HG03045 (cell line): ENCODE data around the gene WFDC6.

Source experiments
- ATAC-seq: cut with Tn5 transposase; IDR thresholded peaks from one replicate; pipeline ENCODE4 v1.9.1; 2021; ENCODE audit warnings: mild to moderate bottlenecking, moderate library complexity; ENCODE audit not compliant: unreplicated experiment

WFDC6 gene

DNA sequence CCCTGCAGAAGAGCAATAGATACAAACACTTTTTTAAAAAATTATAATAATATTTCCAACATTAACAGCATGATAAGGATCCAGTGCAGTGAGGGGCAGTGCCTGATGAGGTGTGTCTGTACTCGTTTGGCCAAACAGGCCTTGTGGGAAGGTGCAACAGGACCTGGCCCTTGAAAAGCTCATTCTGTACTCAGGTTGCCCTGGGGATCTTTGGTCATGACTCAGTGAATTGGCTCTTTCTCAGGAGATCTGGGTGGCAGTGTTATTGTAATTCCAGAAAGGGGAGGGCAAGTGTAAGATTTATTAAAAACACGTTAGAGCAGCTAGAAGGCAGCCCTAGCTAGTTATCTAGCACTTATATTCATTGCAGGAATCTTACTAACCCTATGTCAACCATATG lies 21.0 kb downstream of the WFDC6 start:
- no peak for ATAC-seq

- no peak for ATAC-seq
Measured at GRCh38 chr20:45515147-45515913, 24.0 kb downstream of the WFDC6 start, which contains the start of gene SPINT3. SPINT3 (minus strand) TSS chr20:45515622; CDS start chr20:45515608, 14 bp downstream.

GRCh38 chr20:45510242-45510862 lies 28.9 kb downstream of the WFDC6 start:
- no peak for ATAC-seq

- ATAC-seq: no peak
Measured at GRCh38 chr20:45509091-45509490, 30.2 kb downstream of the WFDC6 start.

- no peak for ATAC-seq
Measured at GRCh38 chr20:45508068-45508886, 31.0 kb downstream of the WFDC6 start.

DNA sequence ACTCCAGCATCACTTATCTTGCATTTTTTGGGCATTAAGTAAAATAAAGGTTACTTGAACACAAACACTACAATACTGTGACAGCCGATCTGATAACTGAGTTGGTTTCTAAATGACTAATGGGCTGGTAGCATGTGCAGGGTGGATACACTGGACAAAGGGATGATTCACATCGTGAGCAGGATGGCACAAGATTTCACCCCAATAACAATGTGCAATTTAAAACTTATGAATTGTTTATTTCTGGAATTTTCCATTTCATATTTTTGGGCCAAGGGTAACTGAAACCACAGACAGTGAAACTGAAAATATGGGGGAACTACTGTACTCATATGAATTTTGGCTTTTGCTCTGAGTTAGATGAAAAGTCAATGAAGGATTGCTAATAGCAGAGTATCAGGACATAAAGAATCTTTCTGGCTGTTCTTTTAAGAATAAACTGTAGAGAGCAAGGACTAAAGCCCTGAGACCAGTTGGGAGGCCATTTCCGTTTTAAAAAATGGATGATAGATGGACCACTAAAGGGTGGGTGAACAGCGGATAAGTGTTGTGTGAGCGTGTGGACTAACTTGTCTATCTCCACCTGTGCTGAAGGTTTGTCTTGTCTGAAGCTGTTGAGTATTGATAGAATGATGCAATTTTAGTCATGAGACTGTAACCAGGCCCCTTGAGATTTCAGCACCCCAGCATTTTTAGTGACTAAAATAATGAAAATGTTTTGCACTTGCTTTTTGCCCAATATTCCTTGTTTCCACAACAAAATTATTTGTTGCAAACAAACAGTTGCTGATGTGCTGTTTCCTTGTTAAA lies 32.1 kb downstream of the WFDC6 start:
- no peak for ATAC-seq

- no peak for ATAC-seq
Measured at GRCh38 chr20:45506398-45506797, 32.9 kb downstream of the WFDC6 start.

DNA sequence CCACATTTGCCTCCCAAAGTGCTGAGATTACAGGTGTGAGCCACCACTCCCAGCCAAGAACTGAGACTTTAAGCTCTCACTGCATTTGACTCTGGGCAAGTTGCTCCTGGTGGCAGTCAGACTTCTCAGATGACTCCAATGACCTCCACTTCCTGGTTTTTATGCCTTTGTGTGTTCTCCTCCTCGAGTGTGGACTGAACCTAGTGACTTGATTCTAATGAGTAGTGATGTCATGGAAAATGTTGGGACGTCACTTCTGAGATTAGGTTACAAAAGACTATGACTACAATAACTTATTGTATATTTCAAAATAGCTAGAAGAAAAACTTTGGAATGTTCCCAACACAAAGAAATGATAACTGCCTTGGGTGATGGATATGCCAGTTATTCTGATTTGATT lies 35.9 kb downstream of the WFDC6 start:
- ATAC-seq: no peak

- no peak for ATAC-seq
Measured at GRCh38 chr20:45502561-45502960, 36.7 kb downstream of the WFDC6 start.

GRCh38 chr20:45501600-45501999 lies 37.7 kb downstream of the WFDC6 start:
- no peak for ATAC-seq

DNA sequence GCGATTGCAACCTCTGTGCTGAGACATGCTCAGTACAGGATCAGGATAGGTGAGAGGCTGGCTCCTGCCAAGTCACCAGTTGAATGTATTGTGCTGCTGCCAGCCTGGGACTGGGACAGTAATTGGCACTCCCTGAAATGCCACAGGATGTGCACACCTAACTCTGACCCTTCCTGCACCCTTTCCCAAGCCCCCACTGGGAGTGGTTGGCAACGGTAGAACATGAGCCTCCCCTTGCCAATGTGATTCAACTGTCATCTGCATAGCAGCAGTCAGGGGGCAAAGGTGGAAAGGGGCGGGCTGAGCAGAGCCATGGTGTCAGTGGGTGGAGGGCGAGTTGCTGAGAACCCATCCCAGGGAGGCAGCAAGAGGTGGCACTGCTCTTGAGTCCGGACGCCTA lies 39.3 kb downstream of the WFDC6 start:
- no peak for ATAC-seq

- ATAC-seq: no peak
Measured at GRCh38 chr20:45497971-45498494, 41.2 kb downstream of the WFDC6 start.

GRCh38 chr20:45496166-45496565 lies 43.1 kb downstream of the WFDC6 start:
- no peak for ATAC-seq

- ATAC-seq: no peak
Measured at GRCh38 chr20:45495501-45495941, 43.8 kb downstream of the WFDC6 start.

GRCh38 chr20:45489083-45489531 lies 50.2 kb downstream of the WFDC6 start:
- ATAC-seq: no peak

DNA sequence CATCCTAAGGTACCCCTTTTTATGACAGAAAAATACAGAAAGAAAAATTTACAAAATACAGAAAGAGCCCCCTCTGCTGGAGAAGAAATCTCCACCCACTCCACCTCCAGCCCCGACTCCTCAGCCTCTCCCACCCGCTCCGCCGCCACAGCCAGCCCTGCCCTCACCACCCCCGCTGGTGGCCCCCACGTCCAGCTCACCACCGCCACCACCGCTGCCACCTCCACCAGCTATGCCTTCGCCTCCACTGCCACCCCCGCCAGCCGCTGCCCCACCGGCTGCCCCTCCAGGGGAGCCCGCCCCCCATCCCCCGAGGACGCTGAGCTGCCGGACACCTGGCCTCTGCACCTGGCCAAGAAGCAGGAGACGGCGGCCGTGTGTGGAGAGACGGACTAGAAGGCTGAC lies 52.0 kb downstream of the WFDC6 start:
- no peak for ATAC-seq

DNA sequence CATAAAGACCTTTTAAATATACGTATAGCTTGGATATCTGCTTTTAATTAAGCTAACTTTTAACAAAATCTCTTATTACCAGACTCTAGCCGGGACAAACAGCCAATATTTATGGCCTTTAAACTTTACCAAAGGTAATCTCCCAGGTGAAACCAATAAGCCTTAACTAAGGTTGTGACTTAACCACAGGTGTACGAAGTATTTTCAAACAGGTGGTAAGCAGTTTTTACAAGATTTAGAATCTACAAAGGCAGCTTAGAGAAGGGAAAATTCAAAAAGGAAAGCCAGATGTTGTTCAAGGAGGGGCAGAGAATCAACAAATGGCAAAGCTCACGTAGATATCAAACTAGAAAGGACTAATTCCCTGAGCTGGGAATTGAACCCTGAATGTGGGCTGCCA lies 53.9 kb downstream of the WFDC6 start:
- no peak for ATAC-seq

- ATAC-seq: no peak
Measured at GRCh38 chr20:45484676-45485075, 54.6 kb downstream of the WFDC6 start.
